Measurements from ENCODE around the gene USP1. TPM values are rescaled to one million over a fixed set of nuclear protein-coding genes. Genes with fewer than 3 reads are reported as not detected.
A peak's percentile ranks its signal among the peaks of the same experiment; 100 is the strongest.

USP1 gene
- total RNA-seq, 3 donors from 2014 or later (not counting 1 experiment from before 2014, with no cell fraction given) = 22.1 to 34.0 (median 26.8) TPM

DNA sequence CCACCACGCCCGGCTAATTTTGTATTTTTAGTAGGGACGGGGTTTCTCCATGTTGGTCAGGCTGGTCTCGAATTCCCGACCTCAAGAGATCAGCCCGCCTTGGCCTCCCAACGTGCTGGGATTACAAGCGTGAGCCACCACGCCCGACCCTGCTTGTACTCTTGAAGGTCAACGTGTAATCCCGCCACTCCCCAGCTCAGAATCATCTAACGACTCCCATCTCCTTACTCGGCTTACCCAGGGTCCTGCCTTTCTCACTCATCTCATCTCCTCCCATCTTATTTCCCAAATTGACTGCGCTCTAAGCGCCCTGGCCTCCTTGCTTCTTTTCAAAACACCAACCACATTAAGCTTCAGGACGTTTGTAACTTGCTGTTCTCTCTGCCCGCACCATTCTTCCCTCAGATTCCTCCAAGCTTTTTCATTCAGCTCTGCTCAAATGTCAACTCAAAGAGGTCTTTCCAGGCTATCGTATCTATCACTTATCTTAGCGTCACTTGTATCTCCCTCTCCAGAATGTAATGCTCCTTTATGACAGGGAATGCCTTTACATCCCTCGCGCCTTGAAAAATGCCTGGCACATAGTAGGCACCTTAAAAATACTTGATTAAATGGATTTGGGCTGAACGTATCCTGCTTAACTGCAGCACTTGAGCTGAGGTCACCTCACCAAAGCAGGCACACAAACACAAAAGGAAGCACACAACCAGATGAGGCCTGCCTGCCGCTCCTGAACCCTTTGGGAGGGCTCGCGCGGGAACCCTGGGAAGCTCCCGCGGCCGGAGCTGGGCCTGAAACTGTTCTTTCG, 1.4 kb upstream of the USP1 start:
- Mint-ChIP-seq H3K36me3 (no peaks in the 10 kb centered on the region), H3K27me3 (ENCODE audit: low read depth in 2 of 2) (no peaks in the 10 kb centered on the region), H3K9me3 (peaks cover 3 to 4% of the 10 kb centered on the region in 2 donors), H3K4me1 (peaks cover 34 to 36% of the 10 kb centered on the region in 2 donors), H3K4me3 (peak overlapping the region; percentile 94), H3K27ac (peak overlapping the region; percentile 98 to 99)
- intact Hi-C loops (cut with micrococcal nuclease) = loop anchor here (1.0 to 5.0 kb wide), 4 partner anchors 15 to 1358 kb away; partner anchors contain the start of gene ALG6
- Histone ChIP-seq H3K9me3 (ENCODE audit: control insufficient read depth, insufficient read depth, low read length) (no peaks in the 10 kb centered on the region), H3K27ac (ENCODE audit: low read length) (peak overlapping the region; percentile 93), H3K4me3 (ENCODE audit: low read length) (peak overlapping the region; percentile 84), H3K4me1 (ENCODE audit: control insufficient read depth, insufficient read depth, low read length) (peaks cover 14% of the 10 kb centered on the region), H3K27me3 (ENCODE audit: control insufficient read depth, insufficient read depth, low read length) (no peaks in the 10 kb centered on the region), H3K36me3 (ENCODE audit: control insufficient read depth, insufficient read depth, low read length) (no peaks in the 10 kb centered on the region)
- DNase-seq (no peak), ATAC-seq (no peak)
- 55% methylated on average over 31 of the region's 31 CpGs for whole genome bisulfite sequencing (ENCODE audit: insufficient coverage)
- TF ChIP-seq, protein P1, sequence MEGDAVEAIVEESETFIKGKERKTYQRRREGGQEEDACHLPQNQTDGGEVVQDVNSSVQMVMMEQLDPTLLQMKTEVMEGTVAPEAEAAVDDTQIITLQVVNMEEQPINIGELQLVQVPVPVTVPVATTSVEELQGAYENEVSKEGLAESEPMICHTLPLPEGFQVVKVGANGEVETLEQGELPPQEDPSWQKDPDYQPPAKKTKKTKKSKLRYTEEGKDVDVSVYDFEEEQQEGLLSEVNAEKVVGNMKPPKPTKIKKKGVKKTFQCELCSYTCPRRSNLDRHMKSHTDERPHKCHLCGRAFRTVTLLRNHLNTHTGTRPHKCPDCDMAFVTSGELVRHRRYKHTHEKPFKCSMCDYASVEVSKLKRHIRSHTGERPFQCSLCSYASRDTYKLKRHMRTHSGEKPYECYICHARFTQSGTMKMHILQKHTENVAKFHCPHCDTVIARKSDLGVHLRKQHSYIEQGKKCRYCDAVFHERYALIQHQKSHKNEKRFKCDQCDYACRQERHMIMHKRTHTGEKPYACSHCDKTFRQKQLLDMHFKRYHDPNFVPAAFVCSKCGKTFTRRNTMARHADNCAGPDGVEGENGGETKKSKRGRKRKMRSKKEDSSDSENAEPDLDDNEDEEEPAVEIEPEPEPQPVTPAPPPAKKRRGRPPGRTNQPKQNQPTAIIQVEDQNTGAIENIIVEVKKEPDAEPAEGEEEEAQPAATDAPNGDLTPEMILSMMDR (IDR thresholded peaks at IDR 0.05) = no peak

DNA sequence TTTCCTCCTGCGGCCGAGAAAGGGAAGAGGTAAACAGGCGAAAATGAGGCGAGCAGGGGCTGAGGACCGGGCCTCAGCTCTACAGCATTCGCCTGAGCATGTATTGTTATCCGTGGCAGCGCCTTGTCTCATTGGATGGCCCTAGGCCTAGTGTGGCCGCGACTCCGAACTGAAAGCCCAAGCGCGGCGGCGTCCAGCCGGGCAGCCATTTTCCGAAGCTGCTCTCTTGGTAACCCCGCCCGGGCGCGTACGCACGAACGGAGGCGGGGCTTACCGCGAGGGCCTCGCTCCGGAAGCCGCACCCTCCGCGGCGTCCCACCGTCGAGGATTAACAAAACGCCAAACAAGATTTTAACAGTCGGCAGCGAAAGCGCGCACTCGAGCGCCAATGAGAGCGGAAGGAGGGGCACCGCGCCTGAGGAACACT, 797 bp upstream of the USP1 start:
- under 1% methylated on average over 45 of the region's 45 CpGs for WGBS (ENCODE audit: insufficient coverage)
- H3K36me3 Mint-ChIP-seq = no peaks in the 10 kb centered on the region
- H3K4me3 Mint-ChIP-seq = peak overlapping the region; percentile 94
- no peaks in the 10 kb centered on the region for H3K9me3 ChIP-seq (ENCODE audit: control insufficient read depth, insufficient read depth, low read length)
- intact Hi-C loops (cut with micrococcal nuclease) = loop anchor here (1.0 to 5.0 kb wide), 4 partner anchors 14 to 1359 kb away; partner anchors contain the start of gene ALG6
- no peaks in the 10 kb centered on the region for H3K36me3 ChIP-seq (ENCODE audit: control insufficient read depth, insufficient read depth, low read length)
- DNase-seq (peak in 1 of 2 donors; percentile 97), ATAC-seq (peak in 1 of 3 donors; percentile 68)
- H3K27ac Mint-ChIP-seq = peak overlapping the region; percentile 98 to 99
- TF ChIP-seq, protein P1 (IDR thresholded peaks at IDR 0.05) = no peak
- H3K9me3 Mint-ChIP-seq = peaks cover 3 to 4% of the 10 kb centered on the region in 2 donors
- peak overlapping the region; percentile 84 for H3K4me3 ChIP-seq (ENCODE audit: low read length)
- peaks cover 38 to 42% of the 10 kb centered on the region in 2 donors for H3K4me1 Mint-ChIP-seq
- H3K27me3 Mint-ChIP-seq (ENCODE audit: low read depth in 2 of 2) = no peaks in the 10 kb centered on the region
- H3K27ac ChIP-seq (ENCODE audit: low read length) = peak overlapping the region; percentile 93
- peaks cover 14% of the 10 kb centered on the region for H3K4me1 ChIP-seq (ENCODE audit: control insufficient read depth, insufficient read depth, low read length)
- no peaks in the 10 kb centered on the region for H3K27me3 ChIP-seq (ENCODE audit: control insufficient read depth, insufficient read depth, low read length)

DNA sequence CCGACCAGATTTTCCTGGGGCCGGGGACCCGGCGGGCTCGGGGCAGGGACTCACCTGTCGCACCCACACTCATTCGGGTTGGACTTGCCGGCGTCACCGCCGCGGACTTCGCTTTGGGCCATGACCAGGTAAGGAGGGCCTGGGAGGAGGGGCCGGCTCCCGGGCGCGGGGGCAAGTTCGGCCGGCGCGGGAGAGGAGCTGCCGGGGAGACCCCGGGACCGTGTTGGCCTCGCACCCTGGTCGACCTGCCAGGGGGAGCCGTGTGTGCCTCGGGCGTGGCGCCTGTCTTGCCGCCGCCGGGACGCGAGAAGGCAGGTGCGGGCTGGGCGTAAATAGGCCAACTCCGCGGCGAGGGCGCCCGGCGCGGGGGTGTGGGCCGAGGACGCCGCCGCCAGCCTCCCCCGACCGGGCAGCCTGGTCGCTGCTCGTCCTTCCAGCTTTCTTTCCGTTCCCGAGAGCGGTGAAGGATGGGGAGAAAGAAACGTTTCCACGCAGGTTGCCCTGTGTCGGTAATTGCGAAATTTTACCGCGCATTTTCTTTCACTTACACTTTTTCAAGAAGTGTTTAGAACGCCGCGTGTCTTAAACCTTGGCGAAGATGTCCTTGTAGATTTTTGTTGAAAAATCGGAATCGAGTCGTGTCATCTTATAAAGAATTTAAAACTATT, 558 bp downstream of the USP1 start:
- peak in 1 of 2 donors; percentile 65 for DNase-seq
- under 1% methylated on average over 60 of the region's 68 CpGs for WGBS (ENCODE audit: insufficient coverage)
- Mint-ChIP-seq H3K27me3 (ENCODE audit: low read depth in 2 of 2) (no peaks in the 10 kb centered on the region), H3K36me3 (peaks cover 9% of the 10 kb centered on the region), H3K4me3 (peak overlapping the region; percentile 94), H3K27ac (peak overlapping the region; percentile 98 to 99), H3K4me1 (peaks cover 44 to 53% of the 10 kb centered on the region in 2 donors), H3K9me3 (peaks cover 3 to 4% of the 10 kb centered on the region in 2 donors)
- ATAC-seq = no peak
- peak overlapping the region; percentile 93 for H3K27ac ChIP-seq (ENCODE audit: low read length)
- no peaks in the 10 kb centered on the region for H3K9me3 ChIP-seq (ENCODE audit: control insufficient read depth, insufficient read depth, low read length)
- TF ChIP-seq, protein P1 (IDR thresholded peaks at IDR 0.05) = no peak
- H3K4me3 ChIP-seq (ENCODE audit: low read length) = peak overlapping the region; percentile 84
- no peaks in the 10 kb centered on the region for H3K27me3 ChIP-seq (ENCODE audit: control insufficient read depth, insufficient read depth, low read length)
- peaks cover 14% of the 10 kb centered on the region for H3K4me1 ChIP-seq (ENCODE audit: control insufficient read depth, insufficient read depth, low read length)
- peaks cover 11% of the 10 kb centered on the region for H3K36me3 ChIP-seq (ENCODE audit: control insufficient read depth, insufficient read depth, low read length)
- intact Hi-C loops (cut with micrococcal nuclease) = loop anchor here (5.0 kb wide), 2 partner anchors 930 to 1360 kb away; partner anchors contain the start of gene ALG6

Measured in natural killer cell (primary cell).